B cell (primary cell): Measurements from ENCODE around the gene CLCF1. TPM values are rescaled to one million over a fixed set of nuclear protein-coding genes. Genes with fewer than 3 reads are reported as not detected.
"Not testable (repeated sequence)": the region's sequence is repeated elsewhere in the genome, so short reads cannot be mapped to it uniquely, and the experiment has no call there.

Experiments used
- ATAC-seq: fragments of 200-7000 bp; cut with Tn5 transposase; one replicate; pipeline ENCODE4 v1.10.0; 2021; ENCODE audit warnings: low read depth, mild to moderate bottlenecking, moderate number of reproducible peaks, moderate library complexity
- CTCF ChIA-PET: fragments of 350-600 bp; sonication (Branson Sonifier 250); formaldehyde crosslinking; loops from one replicate; lab custom pipeline; 2021; ENCODE audit warnings: antibody characterized with exemption, inconsistent platforms; lab: Charles Lee
- POLR2A ChIA-PET: fragments of 350-600 bp; sonication (Branson Sonifier 250); formaldehyde crosslinking; loops from one replicate; lab custom pipeline; 2021; ENCODE audit warnings: antibody characterized with exemption; lab: Charles Lee
- DNase-seq: peaks from one replicate; pipeline ENCODE4 v3.0.0; 2013
- H2AFZ ChIP-seq: 2 replicates; pipeline ENCODE4 v1.6.1; 2012; ENCODE audit warnings: mild to moderate bottlenecking, low read depth, low read length; ENCODE audit not compliant: insufficient read depth, poor library complexity, severe bottlenecking
- H3K27ac ChIP-seq, 2 donors: 1 replicate in 1 of 2; 2 replicates in 1 of 2; pipeline ENCODE4 v1.5.1; 2012 to 2013; ENCODE audit warnings: low read length in 2 of 2, mild to moderate bottlenecking in 2 of 2, moderate library complexity in 1 of 2
- H3K27me3 ChIP-seq, 4 experiments: fragments of 200-600 bp in 1 of 4; sonication (generic) in 1 of 4; replicated peaks in 1 of 4; 1 replicate in 2 of 4; 2 replicates in 2 of 4; pipeline versions ENCODE4 v1.6.1 to v1.7.0; 2013 to 2016; ENCODE audit warnings: low read length in 3 of 4, mild to moderate bottlenecking in 2 of 4, mixed read lengths in 1 of 4, moderate library complexity in 1 of 4; ENCODE audit not compliant: insufficient read depth in 4 of 4, control insufficient read depth in 3 of 4; ENCODE audit errors: control extremely low read depth in 1 of 4
- H3K36me3 ChIP-seq, 2 experiments: replicated peaks in 1 of 2; 1 replicate in 1 of 2; 2 replicates in 1 of 2; pipeline versions ENCODE4 v1.6.1 to v1.7.1; 2013; ENCODE audit warnings: low read length in 1 of 2; ENCODE audit not compliant: insufficient read depth in 2 of 2, control insufficient read depth in 1 of 2; ENCODE audit errors: control extremely low read depth in 1 of 2, extremely low read depth in 1 of 2
- H3K4me1 ChIP-seq, 2 donors: fragments of 200-600 bp in 1 of 2; sonication (generic) in 1 of 2; 1 replicate in 1 of 2; 2 replicates in 1 of 2; pipeline versions ENCODE4 v1.5.1 to v1.6.1; 2013 to 2017; ENCODE audit warnings: low read length in 2 of 2; ENCODE audit not compliant: control insufficient read depth in 2 of 2, insufficient read depth in 2 of 2
- H3K4me2 ChIP-seq: replicated peaks from 2 replicates; pipeline ENCODE3; 2012; ENCODE audit warnings: mild to moderate bottlenecking, low read depth, low read length; ENCODE audit not compliant: poor library complexity, severe bottlenecking
- H3K4me3 ChIP-seq, 5 experiments: fragments of 200-600 bp in 1 of 5; sonication (generic) in 1 of 5; 1 replicate in 3 of 5; 2 replicates in 2 of 5; pipeline versions ENCODE4 v1.5.1 to v1.7.0; 2011 to 2016; ENCODE audit warnings: low read length in 4 of 5, mild to moderate bottlenecking in 4 of 5, low read depth in 2 of 5, control low read depth in 1 of 5, moderate library complexity in 1 of 5; ENCODE audit not compliant: insufficient read depth in 1 of 5; ENCODE audit errors: control extremely low read depth in 1 of 5, extremely low read depth in 1 of 5
- H3K79me2 ChIP-seq: fragments of 200-600 bp; sonication (generic); one replicate; pipeline ENCODE4 v1.6.0; 2016; ENCODE audit warnings: low read length; ENCODE audit not compliant: control insufficient read depth, insufficient read depth
- H3K9ac ChIP-seq: fragments of 200-600 bp; sonication (generic); 2 replicates; pipeline ENCODE4 v1.6.1; 2017; ENCODE audit warnings: mild to moderate bottlenecking, low read length, moderate library complexity
- H3K9me3 ChIP-seq, 3 donors: one replicate each; pipeline versions ENCODE4 v1.6.1 to v1.7.1; 2013; ENCODE audit warnings: low read length in 2 of 3; ENCODE audit not compliant: control insufficient read depth in 2 of 3, insufficient read depth in 1 of 3; ENCODE audit errors: control extremely low read depth in 1 of 3
- H4K20me1 ChIP-seq: 2 replicates; pipeline ENCODE4 v1.6.0; 2012; ENCODE audit warnings: mild to moderate bottlenecking, low read length; ENCODE audit not compliant: insufficient read depth, control insufficient read depth, poor library complexity, severe bottlenecking
- H3K27ac Mint-ChIP-seq: one replicate; pipeline ENCODE4 v1.8.0; 2021; ENCODE audit warnings: mixed read lengths
- H3K27me3 Mint-ChIP-seq: one replicate; pipeline ENCODE4 v1.8.0; 2021; ENCODE audit warnings: mixed read lengths
- H3K4me1 Mint-ChIP-seq: one replicate; pipeline ENCODE4 v1.8.0; 2021; ENCODE audit warnings: mixed read lengths
- H3K4me3 Mint-ChIP-seq: one replicate; pipeline ENCODE4 v1.8.0; 2021; ENCODE audit warnings: mixed read lengths
- H3K9me3 Mint-ChIP-seq: one replicate; pipeline ENCODE4 v1.8.0; 2022; ENCODE audit warnings: mixed read lengths; ENCODE audit not compliant: insufficient read depth
- CTCF ChIP-seq: fragments of 200-600 bp; IDR thresholded peaks from one replicate; pipeline ENCODE4 v1.8.0; 2022; ENCODE audit warnings: antibody characterized with exemption, mild to moderate bottlenecking
- EZH2 ChIP-seq: IDR thresholded peaks from 2 replicates; pipeline ENCODE4 v1.6.1; 2012; ENCODE audit warnings: borderline replicate concordance, low read depth, mild to moderate bottlenecking, moderate library complexity, low read length; ENCODE audit not compliant: insufficient read depth, poor library complexity, severe bottlenecking
- WGBS: methylation state at CpG from one replicate; pipeline ENCODE4 v1.1.5; 2013; ENCODE audit warnings: missing lambda C conversion rate; ENCODE audit not compliant: insufficient coverage; 5-methylcytosine and 5-hydroxymethylcytosine counted together
- intact Hi-C: fragments of 100-400 bp; cut with micrococcal nuclease; formaldehyde crosslinking; loops from one replicate; pipeline ENCODE4 v1.10.0; 2022
- polyA plus RNA-seq: library from polyadenylated mRNA; depleted of rRNA; stranded (reverse); fragments of >200 nt; gene quantifications from 2 replicates; pipeline ENCODE4 v1.2.3, GENCODE V29; 2012
- total RNA-seq, 2 donors: library from RNA; stranded (reverse); fragments of 120-200 nt in 1 of 2; gene quantifications; 1 replicate in 1 of 2; 2 replicates in 1 of 2; pipeline versions ENCODE4 v1.2.3 to v1.2.4, GENCODE V29; 2013 to 2022

CLCF1 gene
- total and polyA plus RNA-seq, 2 donors (not counting 1 experiment from before 2014, with no cell fraction given): 29.1 to 44.6 TPM

- Histone ChIP-seq H3K4me1 (peaks cover 11 to 21% of the 10 kb centered on the region in 2 donors), H3K4me3 (no peak overlapping the region), H3K79me2 (peaks cover 44% of the 10 kb centered on the region), H3K36me3 (peaks cover 3% of the 10 kb centered on the region in 2 experiments), H3K9ac (no peak overlapping the region), H3K9me3 (no peaks in the 10 kb centered on the region), H2AFZ (no peak overlapping the region), H4K20me1 (no peaks in the 10 kb centered on the region), H3K27me3 (no peaks in the 10 kb centered on the region), H3K27ac (no peak overlapping the region), H3K4me2 (no peak overlapping the region)
- Mint-ChIP-seq H3K9me3 (no peaks in the 10 kb centered on the region), H3K4me3 (no peak overlapping the region), H3K27me3 (no peaks in the 10 kb centered on the region), H3K27ac (no peak overlapping the region), H3K4me1 (peaks cover 9% of the 10 kb centered on the region)
- DNase-seq (no peak), ATAC-seq (no peak)
- ChIA-PET CTCF (interaction anchor here (0.7 to 10.5 kb wide), 9 partner anchors 8 to 61 kb away, joined by 3 to 229 read pairs (median 4); partner anchors contain the start of genes GRK2 and POLD4), POLR2A (interaction anchor here (0.7 kb wide), 1 partner anchor 22 kb away, joined by 4 read pairs; no protein-coding TSS in a partner anchor)
- TF ChIP-seq EZH2: no peak
- TF ChIP-seq CTCF: no peak
- intact Hi-C loops: no loop called here
- WGBS: 83% methylated on average over 1 of the region's 2 CpGs
Measured at GRCh38 chr11:67320691-67321090, 52.7 kb downstream of the CLCF1 start.

- DNase-seq: no peak
- Mint-ChIP-seq H3K27me3 (no peaks in the 10 kb centered on the region), H3K9me3 (no peaks in the 10 kb centered on the region), H3K4me1 (peaks cover 9% of the 10 kb centered on the region), H3K4me3 (no peak overlapping the region), H3K27ac (no peak overlapping the region)
- no peaks in the 10 kb centered on the region for H4K20me1 ChIP-seq
- POLR2A ChIA-PET: interaction anchor here (0.7 kb wide), 1 partner anchor 23 kb away, joined by 4 read pairs; no protein-coding TSS in a partner anchor
- peaks cover 44% of the 10 kb centered on the region for H3K79me2 ChIP-seq
- no peak overlapping the region for H2AFZ ChIP-seq
- WGBS: no CpG with 5 or more reads among the region's 3 CpGs
- TF ChIP-seq EZH2 (no peak), CTCF (no peak)
- no peak overlapping the region for H3K9ac ChIP-seq
- H3K9me3 ChIP-seq: no peaks in the 10 kb centered on the region
- peaks cover 11 to 21% of the 10 kb centered on the region in 2 donors for H3K4me1 ChIP-seq
- intact Hi-C loops: no loop called here
- ATAC-seq: no peak
- peaks cover 3% of the 10 kb centered on the region in 2 experiments for H3K36me3 ChIP-seq
- H3K27ac ChIP-seq: no peak overlapping the region
- no peaks in the 10 kb centered on the region for H3K27me3 ChIP-seq
- H3K4me2 ChIP-seq: no peak overlapping the region
- H3K4me3 ChIP-seq: no peak overlapping the region
- CTCF ChIA-PET: interaction anchor here (0.6 to 10.5 kb wide), 8 partner anchors 21 to 109 kb away, joined by 3 to 229 read pairs (median 36); partner anchors contain the start of genes GRK2, POLD4 and RPS6KB2
Measured at GRCh38 chr11:67320011-67320410, 53.4 kb downstream of the CLCF1 start.

- H3K36me3 ChIP-seq, DNase-seq, H3K9me3 ChIP-seq, H3K27ac ChIP-seq, intact Hi-C loops, H3K27me3 ChIP-seq, ATAC-seq, H2AFZ ChIP-seq, H4K20me1 ChIP-seq, H3K27ac Mint-ChIP-seq, H3K27me3 Mint-ChIP-seq, H3K4me3 ChIP-seq, H3K9me3 Mint-ChIP-seq, H3K4me1 Mint-ChIP-seq: not testable (repeated sequence)
- POLR2A ChIA-PET: interaction anchor here (2.4 kb wide), 1 partner anchor 34 kb away, joined by 13 read pairs; the partner anchor contains the start of gene POLD4
- H3K4me3 Mint-ChIP-seq: peak overlapping the region; percentile 89
- Histone ChIP-seq H3K4me1 (peaks cover 11 to 21% of the 10 kb centered on the region in 2 donors), H3K4me2 (peak overlapping the region; percentile 99), H3K79me2 (peaks cover 44% of the 10 kb centered on the region), H3K9ac (peak overlapping the region; percentile 85)
- WGBS: 95% methylated on average over 7 of the region's 12 CpGs
- CTCF ChIA-PET: interaction anchor here (0.7 to 10.5 kb wide), 10 partner anchors 27 to 310 kb away, joined by 3 to 229 read pairs (median 18); partner anchors contain the start of genes ANKRD13D, GRK2, NUDT8 and POLD4
Measured at GRCh38 chr11:67318876-67319275, 54.5 kb downstream of the CLCF1 start.
